Activated CD8-positive, alpha-beta memory T cell treated with anti-CD3 and anti-CD28 coated beads, Interleukin-2, amount 50 U/mL, for 1 hour (primary cell): ENCODE results near the gene RPL28.

Experiments used
- DNase-seq: peaks from one replicate; pipeline ENCODE4 v3.0.0-alpha.2; 2020; ENCODE audit errors: extremely low read depth

The RPL28 gene

GRCh38 chr19:55385724-55386492 is at the start of gene RPL28:
Gene RPL28 (plus strand): TSS chr19:55385932. CDS start chr19:55386358, 426 bp downstream.
- DNase-seq, result peak; percentile 96

- no peak for DNase-seq
Observed at GRCh38 chr19:55336101-55336500, 49.6 kb upstream of the RPL28 start.

GRCh38 chr19:55339105-55339888 is 46.4 kb upstream of the RPL28 start, which contains the start of gene KMT5C:
Gene KMT5C (plus strand): TSS chr19:55339876. CDS start chr19:55341937, 2,061 bp downstream.
- peak; percentile 100 for DNase-seq

- no peak for DNase-seq
Observed at GRCh38 chr19:55339889-55340783, 45.6 kb upstream of the RPL28 start.

- DNase-seq, result no peak
Observed at GRCh38 chr19:55340784-55341147, 45.0 kb upstream of the RPL28 start.

- no peak for DNase-seq
Observed at GRCh38 chr19:55341171-55341588, 44.6 kb upstream of the RPL28 start.

- DNase-seq, result no peak
Observed at GRCh38 chr19:55341595-55342531, 43.9 kb upstream of the RPL28 start.

- no peak for DNase-seq
Observed at GRCh38 chr19:55344444-55344843, 41.3 kb upstream of the RPL28 start.

- no peak for DNase-seq
Observed at GRCh38 chr19:55345101-55345817, 40.5 kb upstream of the RPL28 start.

GRCh38 chr19:55345818-55346724 is 39.7 kb upstream of the RPL28 start:
- DNase-seq, result no peak

GRCh38 chr19:55346725-55347441 is 38.8 kb upstream of the RPL28 start:
- DNase-seq, result no peak

GRCh38 chr19:55347442-55348009 is 38.2 kb upstream of the RPL28 start:
- DNase-seq, result no peak

- no peak for DNase-seq
Observed at GRCh38 chr19:55348317-55349034, 37.3 kb upstream of the RPL28 start.

- DNase-seq, result no peak
Observed at GRCh38 chr19:55350620-55351315, 35.0 kb upstream of the RPL28 start.

GRCh38 chr19:55352040-55352439 is 33.7 kb upstream of the RPL28 start:
- DNase-seq, result no peak

GRCh38 chr19:55352549-55353145 is 33.1 kb upstream of the RPL28 start:
- DNase-seq, result no peak
